HTERT RPE-1 (cell line): ENCODE data around the gene DBH.

Experiments used
- in situ Hi-C: fragments of 300-500 bp; cut with MboI; formaldehyde crosslinking; loops from 4 replicates; pipeline ENCODE4 v1.14.3; 2020; ENCODE audit warnings: low sequenced_read_pairs

The DBH gene

DNA sequence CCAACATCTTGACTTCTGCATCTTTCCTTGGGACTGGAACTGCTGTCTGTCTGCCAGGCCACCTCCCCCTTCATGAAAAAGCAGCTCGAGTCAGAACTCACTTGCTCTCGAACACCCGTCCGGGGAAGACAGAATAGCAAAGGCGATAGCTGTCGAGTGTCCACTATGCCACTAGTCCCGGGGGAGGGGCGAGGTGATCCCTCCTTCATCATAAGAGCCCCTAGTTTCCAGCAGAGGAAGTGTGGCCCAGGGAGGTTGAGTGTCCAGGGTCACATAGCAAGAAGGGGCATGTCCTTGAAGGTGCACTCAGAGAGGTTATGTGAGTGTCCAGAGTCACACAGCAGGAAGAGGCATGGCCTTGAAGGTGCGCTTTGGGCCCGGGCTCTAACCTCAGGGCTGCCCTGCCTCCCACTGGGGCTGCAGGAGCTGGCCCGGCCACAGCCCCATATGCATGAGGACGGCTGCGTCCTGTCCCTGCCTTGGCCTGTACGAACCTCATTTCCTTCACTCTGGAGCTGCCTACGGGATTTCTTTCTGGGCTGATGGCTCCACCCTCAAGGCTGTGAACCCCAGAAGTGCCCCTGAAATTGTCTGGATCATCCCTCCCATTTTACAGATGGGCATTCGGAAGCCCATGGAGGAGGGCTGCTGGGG, 6.7 kb downstream of the DBH start:
- in situ Hi-C loops, result no loop called here

- in situ Hi-C loops, result no loop called here
Observed at GRCh38 chr9:133643362-133643755, 7.2 kb downstream of the DBH start.

DNA sequence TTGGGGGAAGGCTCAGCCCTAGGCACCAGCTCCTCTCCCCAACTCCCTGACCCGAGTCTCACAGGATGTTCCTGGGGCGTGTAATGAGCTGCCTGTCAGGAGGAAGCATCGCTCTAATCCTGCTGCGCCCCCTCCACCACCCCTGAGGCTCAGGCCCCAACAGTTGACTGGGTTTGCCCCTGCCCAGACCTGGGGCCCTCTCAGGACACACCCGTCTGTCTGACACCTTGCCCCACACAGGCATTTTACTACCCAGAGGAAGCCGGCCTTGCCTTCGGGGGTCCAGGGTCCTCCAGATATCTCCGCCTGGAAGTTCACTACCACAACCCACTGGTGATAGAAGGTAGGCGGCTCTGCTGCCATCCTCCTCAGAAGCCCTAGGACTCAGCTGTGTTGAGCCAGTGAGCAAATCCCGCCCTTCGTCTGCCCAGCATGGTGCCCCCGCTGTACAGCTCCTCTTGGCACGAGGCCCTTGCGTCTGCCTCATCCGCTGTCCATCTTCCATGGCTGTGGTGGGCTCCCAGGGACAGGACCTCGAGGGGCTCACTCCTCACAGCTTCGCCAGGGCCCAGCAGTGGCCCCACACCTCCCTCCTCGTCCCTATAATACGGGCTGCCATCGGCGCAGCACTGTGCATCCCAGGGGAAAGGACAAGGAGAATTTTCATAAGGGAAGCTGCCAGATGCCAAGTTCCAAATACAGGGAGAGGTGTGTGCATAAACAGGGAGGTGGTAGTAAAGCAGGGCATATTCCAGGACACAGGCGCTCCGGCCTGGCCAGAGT, 8.0 kb downstream of the DBH start:
- in situ Hi-C loops, result no loop called here

DNA sequence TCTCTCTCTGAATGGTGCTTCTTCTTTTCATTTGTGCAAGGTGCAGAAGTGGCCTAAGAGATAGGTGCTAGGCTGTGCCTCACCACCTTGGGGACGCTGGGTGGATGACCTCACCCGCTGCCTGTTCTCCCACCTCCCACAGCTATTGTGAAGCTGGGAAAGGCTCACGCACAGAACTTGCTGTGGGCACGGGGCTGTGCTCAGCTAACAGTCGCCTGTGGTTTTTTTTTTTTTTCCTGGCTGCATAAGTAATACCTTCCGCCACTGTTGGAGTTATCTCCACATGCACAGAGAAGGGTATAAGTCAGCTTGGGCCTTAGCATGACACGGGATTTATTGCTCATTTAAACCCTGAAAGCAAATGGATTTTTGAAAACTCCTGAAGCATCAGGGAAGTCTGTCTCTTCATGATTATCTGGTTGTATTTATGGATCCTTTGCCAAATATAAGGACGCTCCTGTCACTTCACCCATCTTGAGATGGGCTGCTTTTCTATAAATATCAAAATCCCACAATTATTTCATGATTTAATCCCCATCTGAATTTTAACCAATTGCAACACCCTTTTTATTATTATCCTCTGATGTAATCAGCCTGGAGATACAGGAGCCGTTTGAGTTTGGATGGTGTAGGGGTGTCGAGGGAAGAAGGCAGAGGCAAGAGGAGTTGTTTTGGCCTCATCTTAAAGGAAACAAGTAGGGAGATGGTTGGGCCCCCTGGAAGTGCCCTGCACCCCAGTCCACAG, 9.0 kb downstream of the DBH start:
- in situ Hi-C loops, result no loop called here

- in situ Hi-C loops, result no loop called here
Observed at GRCh38 chr9:133647148-133647547, 11.0 kb downstream of the DBH start.

- in situ Hi-C loops, result no loop called here
Observed at GRCh38 chr9:133647765-133648469, 11.8 kb downstream of the DBH start.

DNA sequence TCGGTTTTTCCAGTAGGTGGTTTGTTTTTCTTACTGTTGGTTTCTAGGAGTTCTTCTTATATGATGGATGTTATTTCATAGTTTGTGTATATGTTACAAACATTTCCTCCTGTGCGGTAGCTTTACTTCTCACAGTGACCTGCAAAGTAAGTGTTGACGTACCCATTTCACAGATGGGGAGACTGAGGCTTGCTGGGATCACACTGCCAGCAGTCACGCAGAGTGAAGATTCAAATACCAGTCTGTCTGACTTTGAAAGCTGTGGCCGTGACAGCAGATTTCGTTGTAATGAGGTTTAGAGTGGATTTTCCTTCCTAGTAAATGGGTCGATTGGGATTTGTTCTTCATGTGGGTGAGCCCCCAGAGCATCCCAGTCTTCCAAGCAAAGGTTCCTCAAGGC, 13.0 kb downstream of the DBH start:
- in situ Hi-C loops, result no loop called here

- in situ Hi-C loops, result no loop called here
Observed at GRCh38 chr9:133650026-133650425, 13.9 kb downstream of the DBH start.

DNA sequence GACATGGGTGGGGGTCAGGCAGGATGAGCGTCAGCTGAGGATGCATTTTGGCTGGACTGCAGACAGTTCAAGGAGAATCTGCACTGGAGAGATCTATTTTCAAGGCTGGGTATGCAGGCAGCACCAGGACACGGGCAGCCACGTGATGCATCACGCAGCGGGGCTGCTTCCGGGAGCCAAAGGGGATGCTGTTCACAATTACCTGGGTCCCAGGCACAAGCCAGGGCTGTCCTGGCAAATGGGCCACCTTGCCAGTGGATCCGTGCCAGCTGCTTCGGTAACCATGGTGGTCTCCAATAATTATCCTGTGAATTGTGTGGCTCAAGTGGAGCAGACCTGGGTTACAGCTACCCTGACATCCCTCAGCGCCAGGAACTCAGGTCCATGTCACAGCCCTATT, 17.5 kb downstream of the DBH start:
- in situ Hi-C loops, result no loop called here

GRCh38 chr9:133654736-133655657, 18.8 kb downstream of the DBH start:
- in situ Hi-C loops, result no loop called here

DNA sequence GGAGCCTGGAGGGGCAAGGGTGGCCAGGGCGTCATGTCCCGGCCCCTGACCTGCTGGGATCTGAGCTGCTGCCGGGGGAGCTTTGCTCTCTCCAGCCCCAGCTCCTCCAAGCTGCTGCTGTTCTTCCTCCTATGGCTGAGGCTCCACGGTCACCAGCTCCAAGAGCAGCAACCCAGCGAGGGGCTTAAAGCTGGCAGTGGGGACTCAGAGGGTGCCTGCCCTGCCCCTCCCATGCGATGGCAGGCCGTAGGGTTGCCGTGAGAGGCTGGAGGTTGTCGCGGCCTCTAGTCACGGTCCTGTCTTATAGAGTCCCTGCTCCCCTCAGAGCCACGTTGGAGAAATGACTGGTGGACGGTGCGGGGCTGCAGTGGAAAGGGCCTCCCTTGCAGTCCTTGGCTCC, 19.5 kb downstream of the DBH start:
- in situ Hi-C loops, result no loop called here

DNA sequence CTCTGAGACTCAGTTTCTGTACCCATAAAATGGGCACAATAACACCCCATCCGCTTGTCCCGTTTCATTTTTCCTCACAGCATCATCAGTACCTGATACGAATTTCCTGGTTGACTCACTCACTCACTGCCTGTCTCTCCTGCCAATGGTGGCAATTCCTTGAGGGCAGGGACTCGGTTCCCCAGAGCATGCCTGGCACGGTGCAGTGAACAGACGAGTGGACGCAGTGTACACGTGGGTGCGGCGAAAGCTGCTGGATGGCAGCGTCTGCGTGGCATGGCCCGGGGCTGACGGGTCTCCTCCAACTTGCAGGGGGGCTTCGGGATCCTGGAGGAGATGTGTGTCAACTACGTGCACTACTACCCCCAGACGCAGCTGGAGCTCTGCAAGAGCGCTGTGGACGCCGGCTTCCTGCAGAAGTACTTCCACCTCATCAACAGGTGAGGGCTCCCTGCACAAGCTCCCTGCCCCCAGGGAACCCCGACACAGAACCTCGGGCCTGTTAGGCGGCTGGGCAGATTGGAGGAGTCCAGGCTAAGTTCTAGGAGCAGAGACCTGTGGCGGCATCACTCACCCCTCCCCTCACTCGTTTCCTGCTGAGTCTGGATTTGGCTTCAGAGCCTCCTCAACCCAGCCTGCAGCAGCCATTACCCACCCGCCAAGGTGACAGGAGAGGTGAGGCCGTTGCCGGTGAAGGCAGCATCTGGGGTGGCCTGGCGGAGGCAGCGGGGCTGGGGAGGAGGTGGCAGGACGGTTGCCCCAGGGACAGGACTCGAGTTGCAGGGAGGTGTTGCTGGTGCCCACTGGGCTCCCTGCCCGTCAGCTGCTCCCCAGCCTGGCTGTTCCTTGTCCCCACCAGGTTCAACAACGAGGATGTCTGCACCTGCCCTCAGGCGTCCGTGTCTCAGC, 20.3 kb downstream of the DBH start:
- in situ Hi-C loops, result no loop called here

DNA sequence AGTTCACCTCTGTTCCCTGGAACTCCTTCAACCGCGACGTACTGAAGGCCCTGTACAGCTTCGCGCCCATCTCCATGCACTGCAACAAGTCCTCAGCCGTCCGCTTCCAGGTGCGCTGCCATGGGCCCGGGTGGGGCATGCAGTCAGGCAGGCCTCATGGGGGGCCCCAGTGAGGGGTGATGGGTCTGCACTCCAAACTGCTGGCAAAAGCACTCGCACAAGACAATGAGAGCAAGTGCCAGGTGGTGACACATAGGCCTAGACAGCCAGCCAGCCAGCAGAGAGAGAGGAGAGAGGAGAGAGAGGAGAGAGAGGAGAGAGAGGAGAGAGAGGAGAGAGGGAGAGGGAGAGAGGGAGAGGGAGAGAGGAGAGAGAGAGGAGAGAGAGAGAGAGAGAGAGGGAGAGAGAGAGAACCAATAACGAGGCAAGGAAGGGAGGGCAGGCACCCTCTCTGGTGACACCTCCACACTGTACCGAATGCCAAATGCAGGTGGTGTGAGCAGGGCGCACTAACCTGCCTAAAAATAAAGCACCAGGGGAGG, 21.0 kb downstream of the DBH start:
- in situ Hi-C loops, result no loop called here

- in situ Hi-C loops, result no loop called here
Observed at GRCh38 chr9:133658442-133659431, 22.6 kb downstream of the DBH start.

DNA sequence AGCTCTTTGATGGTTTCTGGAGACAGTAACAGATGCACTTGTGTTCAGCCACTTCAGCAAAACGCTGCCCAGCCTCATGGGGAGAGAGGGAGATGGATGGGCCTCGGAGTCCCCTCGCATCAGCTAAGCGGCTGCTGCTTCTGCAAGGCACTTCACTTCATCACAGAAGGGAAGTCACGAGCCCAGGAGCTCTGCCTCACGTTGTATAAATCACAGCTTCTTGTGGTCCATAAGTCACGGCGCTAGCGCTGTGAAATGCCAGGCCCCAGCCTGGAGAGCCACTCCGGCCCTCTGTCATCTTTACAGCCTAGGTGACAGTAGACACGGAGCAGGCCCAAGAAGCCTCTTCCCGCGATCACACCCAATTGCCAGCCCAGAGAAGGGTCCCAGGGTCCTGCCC, 23.4 kb downstream of the DBH start:
- in situ Hi-C loops, result no loop called here

DNA sequence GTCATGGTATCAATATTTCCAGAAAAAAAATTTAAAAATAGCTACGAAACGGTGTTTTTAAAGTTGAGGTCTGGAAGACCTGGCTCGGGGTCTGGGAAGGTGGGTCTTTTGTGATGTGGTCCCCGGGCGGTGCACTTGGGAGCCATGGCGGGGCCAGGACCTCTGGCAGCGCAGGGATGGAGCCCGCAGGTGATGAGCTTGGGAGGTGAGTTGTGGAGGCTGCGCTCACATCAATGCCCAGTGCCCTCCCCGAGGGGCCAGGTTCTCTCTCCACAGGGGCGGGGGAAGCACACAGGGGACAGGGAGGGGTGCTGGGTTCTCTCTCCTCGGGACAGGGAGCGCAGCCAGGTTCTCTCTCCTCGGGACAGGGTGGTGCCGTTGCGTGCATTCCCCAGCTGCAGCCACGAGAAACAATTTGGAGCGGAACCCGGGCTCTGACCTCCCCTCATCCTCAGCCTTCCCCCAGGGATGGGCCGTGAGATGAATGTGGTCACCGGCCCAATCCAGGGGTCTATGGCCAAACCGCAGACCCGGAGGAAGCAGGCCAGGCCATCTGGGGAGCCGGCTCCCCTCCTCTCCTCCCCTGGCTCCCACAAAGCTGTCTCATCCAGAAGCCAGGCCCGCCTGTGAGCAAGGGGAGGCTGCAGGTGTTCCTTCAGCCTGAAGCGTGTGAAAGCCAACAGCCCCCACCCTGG, 25.8 kb downstream of the DBH start:
- in situ Hi-C loops, result no loop called here
